ENCODE data around the gene HDLBP.

The HDLBP gene, protein sequence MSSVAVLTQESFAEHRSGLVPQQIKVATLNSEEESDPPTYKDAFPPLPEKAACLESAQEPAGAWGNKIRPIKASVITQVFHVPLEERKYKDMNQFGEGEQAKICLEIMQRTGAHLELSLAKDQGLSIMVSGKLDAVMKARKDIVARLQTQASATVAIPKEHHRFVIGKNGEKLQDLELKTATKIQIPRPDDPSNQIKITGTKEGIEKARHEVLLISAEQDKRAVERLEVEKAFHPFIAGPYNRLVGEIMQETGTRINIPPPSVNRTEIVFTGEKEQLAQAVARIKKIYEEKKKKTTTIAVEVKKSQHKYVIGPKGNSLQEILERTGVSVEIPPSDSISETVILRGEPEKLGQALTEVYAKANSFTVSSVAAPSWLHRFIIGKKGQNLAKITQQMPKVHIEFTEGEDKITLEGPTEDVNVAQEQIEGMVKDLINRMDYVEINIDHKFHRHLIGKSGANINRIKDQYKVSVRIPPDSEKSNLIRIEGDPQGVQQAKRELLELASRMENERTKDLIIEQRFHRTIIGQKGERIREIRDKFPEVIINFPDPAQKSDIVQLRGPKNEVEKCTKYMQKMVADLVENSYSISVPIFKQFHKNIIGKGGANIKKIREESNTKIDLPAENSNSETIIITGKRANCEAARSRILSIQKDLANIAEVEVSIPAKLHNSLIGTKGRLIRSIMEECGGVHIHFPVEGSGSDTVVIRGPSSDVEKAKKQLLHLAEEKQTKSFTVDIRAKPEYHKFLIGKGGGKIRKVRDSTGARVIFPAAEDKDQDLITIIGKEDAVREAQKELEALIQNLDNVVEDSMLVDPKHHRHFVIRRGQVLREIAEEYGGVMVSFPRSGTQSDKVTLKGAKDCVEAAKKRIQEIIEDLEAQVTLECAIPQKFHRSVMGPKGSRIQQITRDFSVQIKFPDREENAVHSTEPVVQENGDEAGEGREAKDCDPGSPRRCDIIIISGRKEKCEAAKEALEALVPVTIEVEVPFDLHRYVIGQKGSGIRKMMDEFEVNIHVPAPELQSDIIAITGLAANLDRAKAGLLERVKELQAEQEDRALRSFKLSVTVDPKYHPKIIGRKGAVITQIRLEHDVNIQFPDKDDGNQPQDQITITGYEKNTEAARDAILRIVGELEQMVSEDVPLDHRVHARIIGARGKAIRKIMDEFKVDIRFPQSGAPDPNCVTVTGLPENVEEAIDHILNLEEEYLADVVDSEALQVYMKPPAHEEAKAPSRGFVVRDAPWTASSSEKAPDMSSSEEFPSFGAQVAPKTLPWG (N-terminal part only)

DNA sequence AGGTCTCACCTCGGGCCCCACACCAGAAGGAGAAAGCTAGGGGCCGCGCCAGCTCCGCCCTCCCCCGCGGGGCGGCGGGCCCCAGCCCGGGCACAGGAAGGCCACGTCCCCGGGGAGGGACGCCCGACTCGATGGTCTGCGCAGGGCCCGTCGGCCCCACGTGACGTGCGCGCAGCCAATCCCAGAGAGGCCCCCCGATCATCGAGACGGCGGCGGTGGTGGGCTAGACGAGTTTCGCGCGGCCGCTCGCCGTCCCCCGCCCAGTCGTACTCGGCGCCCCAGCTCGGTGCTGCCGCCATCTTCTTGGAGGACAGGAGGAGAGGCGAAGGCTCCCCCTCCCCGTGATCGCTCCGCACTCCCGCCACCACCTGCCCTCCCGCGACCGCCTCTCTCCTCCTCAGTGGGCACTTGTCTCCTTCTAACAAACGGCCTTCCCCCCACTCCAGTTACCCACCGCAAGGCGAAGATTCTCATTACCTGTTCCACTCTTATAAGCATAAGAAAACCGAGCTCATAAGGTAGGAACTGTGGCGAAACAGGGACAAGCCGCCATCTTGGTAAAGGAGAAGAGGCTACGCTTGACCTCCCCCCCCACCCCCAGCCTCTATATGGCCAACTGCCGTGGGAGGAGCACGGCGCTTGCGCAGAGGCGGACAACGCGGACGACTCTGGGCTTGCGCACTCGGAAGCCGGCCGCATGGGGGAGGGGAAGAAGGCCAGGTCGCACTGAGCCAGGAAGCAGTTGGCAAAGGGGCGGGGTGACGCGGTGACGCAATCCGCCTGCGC is at the start of gene HDLBP:
Gene HDLBP, minus strand, starts transcription at position 580 of the 786 bp plus-strand sequence. CDS start 48,803 bp downstream, outside the sequence.
- peak; percentile 100 for DNase-seq

GRCh38 chr2:241364781-241365180 is 49.3 kb upstream of the HDLBP start:
- no peak for DNase-seq

DNA sequence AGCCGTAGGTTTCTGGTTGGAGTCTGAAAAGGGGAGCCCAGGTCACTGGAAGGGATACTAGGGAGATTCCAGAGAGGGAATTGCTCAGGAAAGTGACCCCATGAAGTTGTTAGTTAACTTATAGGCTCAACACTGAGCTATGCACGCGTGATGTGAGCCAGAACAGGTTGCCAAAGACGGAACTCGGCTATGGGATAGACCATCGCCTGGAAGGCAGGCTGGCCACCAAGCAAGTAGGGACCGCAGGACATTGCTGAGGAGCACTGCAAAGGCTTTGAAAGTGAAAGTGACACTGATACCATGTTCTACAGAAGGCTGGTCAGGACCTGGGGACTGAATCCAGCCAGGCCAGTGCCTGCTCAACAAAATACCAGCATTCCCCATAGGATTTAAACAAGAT is 48.0 kb upstream of the HDLBP start:
- no peak for DNase-seq

- DNase-seq = no peak
Observed at GRCh38 chr2:241359481-241360045, 44.1 kb upstream of the HDLBP start.

DNA sequence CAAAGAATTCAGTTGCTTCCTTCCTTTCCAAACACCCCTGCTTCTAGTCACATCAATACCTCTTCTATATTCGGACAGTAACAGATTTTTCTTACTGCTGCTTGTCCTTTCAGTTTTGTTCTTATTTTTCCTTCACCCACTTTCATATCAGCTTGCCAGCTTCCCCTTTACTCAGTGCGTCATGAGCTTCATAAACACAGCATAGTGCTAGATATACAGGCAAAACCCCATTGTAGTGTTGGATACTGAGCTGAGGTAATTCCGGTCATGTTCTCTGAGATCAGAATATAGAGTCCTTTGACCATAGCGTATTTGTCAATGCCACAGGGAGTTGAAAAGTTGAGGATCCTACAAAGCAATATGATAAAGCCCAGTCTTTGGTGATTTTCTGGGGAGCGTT is 43.0 kb upstream of the HDLBP start:
- DNase-seq = no peak

GRCh38 chr2:241357531-241357930 is 42.1 kb upstream of the HDLBP start:
- no peak for DNase-seq

GRCh38 chr2:241356871-241357260 is 41.4 kb upstream of the HDLBP start:
- no peak for DNase-seq

GRCh38 chr2:241355983-241356870 is 40.8 kb upstream of the HDLBP start, which contains the start of gene FARP2:
TSS of gene FARP2 (plus strand) at chr2:241356285. CDS start at chr2:241373108, 16,823 bp downstream.
- DNase-seq = peak; percentile 97

GRCh38 chr2:241354668-241355658 is 39.5 kb upstream of the HDLBP start:
- peak; percentile 70 for DNase-seq

- no peak for DNase-seq
Observed at GRCh38 chr2:241352227-241352626, 36.8 kb upstream of the HDLBP start.

DNA sequence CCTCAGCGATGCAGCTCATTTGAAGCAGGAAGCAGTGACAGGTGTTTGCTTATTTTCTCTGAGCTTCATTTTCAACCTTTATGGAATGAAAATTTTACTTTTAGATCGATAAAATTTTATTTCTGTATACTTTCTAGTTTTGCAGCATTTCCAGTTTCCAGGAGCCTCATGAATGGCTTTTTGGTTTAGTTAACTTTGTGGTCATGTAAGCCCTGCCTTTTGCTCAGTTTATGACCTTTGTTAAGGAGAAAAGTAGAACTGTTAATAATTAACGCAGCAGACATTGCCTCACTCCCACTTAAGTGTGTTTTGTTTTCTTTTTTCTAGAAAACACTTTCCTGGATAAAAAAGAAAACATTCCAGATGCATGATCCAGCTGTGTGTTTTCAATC is 36.2 kb upstream of the HDLBP start:
- no peak for DNase-seq

GRCh38 chr2:241350878-241351639 is 35.6 kb upstream of the HDLBP start:
- DNase-seq = no peak

GRCh38 chr2:241350530-241350877 is 35.0 kb upstream of the HDLBP start:
- no peak for DNase-seq

- DNase-seq = no peak
Observed at GRCh38 chr2:241349941-241350340, 34.5 kb upstream of the HDLBP start.

- no peak for DNase-seq
Observed at GRCh38 chr2:241344925-241345651, 29.6 kb upstream of the HDLBP start.

DNA sequence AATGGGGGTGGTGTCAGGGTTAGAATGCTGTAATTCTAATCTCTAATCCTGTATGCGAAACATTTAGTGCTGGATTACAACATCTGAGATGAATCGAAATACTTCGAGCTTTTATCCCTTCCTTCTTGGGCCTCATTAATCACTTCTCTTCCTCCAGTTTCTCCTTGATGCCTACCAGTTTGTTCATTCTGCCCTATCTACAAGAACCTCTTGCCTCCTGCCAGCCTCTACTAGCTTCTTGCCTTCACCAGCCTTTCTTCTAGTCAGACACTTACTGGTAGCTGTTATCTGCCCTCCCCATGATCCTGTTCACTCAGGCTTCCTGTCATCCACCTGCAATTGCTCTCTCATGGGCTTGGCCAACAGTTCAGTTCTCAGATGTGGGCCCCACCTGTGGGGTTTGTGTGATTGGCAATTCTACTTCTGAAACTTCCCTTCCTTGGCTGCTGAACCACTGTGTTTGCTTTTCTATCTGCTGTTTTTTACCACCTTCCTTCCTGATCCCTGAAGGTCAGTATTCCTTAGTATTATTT is 25.2 kb upstream of the HDLBP start:
- DNase-seq = no peak

DNA sequence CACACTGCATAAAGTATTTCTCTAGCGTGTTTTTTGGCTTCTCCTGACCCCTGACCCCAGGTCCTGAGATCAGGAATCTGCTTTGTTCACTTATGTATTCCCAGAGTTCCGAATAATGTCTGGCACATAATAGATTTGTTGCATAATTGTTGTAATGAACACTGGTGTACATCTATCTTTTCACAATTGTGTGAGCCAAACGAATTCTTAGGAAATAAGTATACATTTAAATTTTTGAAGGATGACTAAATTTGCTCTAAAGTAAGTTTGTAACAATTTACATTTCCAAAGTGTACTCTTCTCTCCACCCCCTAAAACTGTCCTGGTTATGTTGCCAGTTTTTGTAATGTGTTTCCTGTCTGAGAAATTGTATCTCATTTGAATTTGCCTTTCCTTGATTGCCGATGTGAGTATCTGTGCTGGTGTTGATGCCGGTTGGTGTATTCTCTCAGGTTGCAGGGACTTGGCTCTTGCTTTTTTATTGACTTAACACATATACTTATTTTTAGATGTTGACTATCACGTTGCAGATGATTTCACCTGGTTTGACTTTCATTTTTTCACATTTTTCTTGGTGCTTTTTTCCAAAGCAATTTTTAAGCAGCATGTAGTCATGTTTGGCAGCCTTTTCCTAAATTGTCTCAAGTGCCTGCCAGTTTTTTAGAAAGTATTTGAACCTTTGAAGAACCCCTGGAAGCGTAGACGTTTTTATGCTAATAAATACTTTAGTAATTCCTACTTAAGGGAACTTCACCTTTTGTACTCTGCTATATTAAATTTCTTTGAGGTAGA is 24.6 kb upstream of the HDLBP start:
- DNase-seq = no peak

Data from activated CD4-positive, alpha-beta T cell treated with anti-CD3 and anti-CD28 coated beads, Interleukin-2, amount 50 U/mL, for 1 hour (primary cell).